Measurements from ENCODE around the gene HLF.
A peak's percentile ranks its signal among the peaks of the same experiment; 100 is the strongest.
"Not testable (repeated sequence)": the region's sequence is repeated elsewhere in the genome, so short reads cannot be mapped to it uniquely, and the experiment has no call there.

The HLF gene

DNA sequence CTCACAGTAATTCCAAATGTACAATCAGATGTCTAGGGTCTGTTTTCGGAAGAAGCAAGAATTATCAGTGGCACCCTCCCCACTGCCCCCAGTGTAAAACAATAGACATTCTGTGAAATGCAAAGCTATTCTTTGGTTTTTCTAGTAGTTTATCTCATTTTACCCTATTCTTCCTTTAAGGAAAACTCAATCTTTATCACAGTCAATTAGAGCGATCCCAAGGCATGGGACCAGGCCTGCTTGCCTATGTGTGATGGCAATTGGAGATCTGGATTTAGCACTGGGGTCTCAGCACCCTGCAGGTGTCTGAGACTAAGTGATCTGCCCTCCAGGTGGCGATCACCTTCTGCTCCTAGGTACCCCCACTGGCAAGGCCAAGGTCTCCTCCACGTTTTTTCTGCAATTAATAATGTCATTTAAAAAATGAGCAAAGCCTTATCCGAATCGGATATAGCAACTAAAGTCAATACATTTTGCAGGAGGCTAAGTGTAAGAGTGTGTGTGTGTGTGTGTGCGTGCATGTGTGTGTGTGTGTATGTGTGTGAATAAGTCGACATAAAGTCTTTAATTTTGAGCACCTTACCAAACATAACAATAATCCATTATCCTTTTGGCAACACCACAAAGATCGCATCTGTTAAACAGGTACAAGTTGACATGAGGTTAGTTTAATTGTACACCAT, 59.7 kb downstream of the HLF start:
- TF ChIP-seq, protein P1, sequence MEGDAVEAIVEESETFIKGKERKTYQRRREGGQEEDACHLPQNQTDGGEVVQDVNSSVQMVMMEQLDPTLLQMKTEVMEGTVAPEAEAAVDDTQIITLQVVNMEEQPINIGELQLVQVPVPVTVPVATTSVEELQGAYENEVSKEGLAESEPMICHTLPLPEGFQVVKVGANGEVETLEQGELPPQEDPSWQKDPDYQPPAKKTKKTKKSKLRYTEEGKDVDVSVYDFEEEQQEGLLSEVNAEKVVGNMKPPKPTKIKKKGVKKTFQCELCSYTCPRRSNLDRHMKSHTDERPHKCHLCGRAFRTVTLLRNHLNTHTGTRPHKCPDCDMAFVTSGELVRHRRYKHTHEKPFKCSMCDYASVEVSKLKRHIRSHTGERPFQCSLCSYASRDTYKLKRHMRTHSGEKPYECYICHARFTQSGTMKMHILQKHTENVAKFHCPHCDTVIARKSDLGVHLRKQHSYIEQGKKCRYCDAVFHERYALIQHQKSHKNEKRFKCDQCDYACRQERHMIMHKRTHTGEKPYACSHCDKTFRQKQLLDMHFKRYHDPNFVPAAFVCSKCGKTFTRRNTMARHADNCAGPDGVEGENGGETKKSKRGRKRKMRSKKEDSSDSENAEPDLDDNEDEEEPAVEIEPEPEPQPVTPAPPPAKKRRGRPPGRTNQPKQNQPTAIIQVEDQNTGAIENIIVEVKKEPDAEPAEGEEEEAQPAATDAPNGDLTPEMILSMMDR (IDR thresholded peaks at IDR 0.05; ENCODE audit: insufficient read depth, missing control alignments): peak; percentile 19
- FAIRE-seq: no peak
- no peak for DNase-seq (ENCODE audit: insufficient read length, low spot score)

DNA sequence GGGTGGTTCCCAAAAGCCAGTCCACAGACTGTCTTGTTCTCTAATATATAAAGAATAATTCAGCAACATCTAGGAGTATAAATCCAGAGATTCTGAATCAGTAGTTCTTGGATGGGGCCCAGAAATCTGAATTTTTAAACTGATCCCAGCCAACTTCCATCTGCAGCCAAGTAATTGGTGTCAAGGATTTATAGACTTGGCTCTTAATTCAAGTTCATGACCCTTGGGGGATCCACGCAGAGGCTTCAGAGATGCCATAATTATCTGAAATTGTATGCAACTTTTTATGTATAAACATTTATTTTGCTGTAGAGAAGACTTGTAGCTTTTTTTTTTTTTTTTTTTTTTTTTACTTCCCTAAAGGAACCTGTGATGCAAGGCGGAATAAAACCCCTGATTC, 60.6 kb downstream of the HLF start:
- DNase-seq (ENCODE audit: insufficient read length, low spot score): no peak
- no peak for FAIRE-seq
- TF ChIP-seq, protein P1 (IDR thresholded peaks at IDR 0.05; ENCODE audit: insufficient read depth, missing control alignments): no peak

DNA sequence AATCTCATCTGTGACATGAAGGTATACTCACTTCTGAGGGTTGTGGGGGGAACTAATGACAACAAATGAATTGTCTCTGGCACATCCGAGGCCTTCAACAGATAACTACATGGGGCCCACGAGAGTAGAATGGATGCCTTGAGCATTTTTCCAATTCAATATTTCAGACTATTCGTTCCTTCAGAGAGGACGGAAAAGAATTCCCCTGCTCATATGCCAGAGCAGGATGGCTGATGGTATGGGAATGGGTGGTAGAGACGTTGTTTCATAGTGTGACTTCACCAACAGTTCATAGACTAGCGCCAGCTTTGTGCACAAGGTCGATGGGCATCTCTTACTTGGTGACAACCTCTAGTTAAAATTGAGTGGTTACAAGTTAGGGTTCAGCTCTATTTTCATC, 61.3 kb downstream of the HLF start:
- FAIRE-seq (no peak), DNase-seq (ENCODE audit: insufficient read length, low spot score) (no peak)
- TF ChIP-seq, protein P1 (IDR thresholded peaks at IDR 0.05; ENCODE audit: insufficient read depth, missing control alignments): no peak

DNA sequence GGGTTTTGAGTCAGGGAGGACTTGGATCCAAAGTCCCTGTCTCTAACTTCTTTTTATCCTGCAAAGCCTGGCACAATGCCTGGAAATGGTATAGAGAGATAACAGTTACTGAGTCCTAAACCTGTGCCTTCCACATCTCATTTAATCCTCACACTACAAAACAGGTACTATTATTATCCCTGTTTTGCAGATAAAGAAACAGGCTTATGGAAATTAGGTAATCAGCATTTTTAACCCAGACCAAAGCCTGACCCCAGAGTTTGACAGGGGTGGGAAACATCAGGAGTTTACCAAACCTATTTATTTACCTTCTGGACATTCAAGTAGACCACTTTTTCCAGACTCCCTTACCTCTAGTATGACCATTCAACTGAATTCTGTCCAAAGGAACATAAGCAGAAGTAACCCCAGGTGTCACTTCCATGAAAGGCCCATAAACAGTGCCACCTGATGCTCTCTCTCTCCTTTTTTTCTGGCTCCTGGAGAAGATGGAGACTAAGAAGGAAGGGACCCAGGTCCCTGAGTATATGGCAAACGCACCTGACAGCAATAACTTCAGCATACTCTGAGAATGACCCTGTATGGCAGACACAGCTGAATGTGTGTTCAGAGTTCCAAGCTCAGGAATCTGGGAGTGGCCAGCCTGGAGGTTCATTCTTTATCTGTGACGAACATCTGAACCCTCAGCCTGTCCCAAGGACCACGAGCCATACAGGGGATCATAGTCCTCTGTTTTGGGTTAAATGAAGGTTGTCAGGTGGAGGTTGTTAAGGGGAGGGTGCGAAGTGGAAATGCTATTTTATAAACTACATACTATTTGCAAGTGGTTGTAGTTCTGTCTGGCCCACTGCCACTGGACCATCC, 62.7 kb downstream of the HLF start:
- TF ChIP-seq, protein P1 (IDR thresholded peaks at IDR 0.05; ENCODE audit: insufficient read depth, missing control alignments): no peak
- no peak for FAIRE-seq
- DNase-seq (ENCODE audit: insufficient read length, low spot score): no peak

DNA sequence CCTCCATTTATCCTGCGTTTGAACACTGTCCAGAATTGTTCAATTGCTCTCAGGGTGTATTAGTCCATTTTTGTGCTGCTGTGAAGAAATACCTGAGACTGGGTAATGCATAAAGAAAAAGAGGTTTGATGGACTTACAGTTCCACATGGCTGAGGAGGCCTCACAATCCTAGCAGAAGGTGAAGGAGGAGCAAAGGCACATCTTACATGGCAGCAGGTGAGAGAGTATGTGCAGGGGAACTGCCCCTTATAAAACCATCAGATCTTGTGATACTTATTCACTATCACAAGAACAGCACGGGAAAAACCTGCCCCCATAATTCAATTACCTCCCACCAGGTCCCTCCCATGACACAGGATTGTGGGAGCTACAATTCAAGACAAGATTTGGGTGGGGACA, 63.8 kb downstream of the HLF start:
- DNase-seq (ENCODE audit: insufficient read length, low spot score); FAIRE-seq: not testable (repeated sequence)

DNA sequence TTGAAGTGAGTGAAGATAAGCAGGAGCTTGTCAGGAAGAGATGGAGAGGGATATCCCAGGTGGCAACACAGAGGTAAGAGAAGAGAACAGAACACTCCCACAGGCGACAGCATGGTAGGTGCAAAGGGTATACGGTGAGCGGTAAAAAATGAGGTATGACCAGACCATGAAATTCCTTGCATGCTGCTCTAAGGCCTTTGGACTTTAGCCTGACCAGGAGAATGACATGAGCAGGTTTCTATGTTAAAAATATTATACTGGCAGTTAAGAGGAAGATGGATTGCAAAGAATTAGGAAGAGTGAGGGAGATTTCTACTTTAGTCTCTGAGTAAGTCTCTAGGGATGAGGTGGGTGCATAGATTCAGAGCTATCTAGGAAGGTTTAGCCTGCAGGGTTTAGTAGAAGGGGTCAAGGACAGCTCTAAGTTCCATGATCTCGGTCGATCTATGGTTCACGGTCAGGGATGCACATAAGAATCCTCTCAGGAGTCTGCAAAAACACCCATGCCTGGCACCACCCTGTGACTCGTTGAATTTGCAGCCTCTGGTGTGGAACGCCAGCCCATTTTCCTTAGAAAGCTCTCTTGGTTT, 65.7 kb downstream of the HLF start:
- FAIRE-seq (no peak), DNase-seq (ENCODE audit: insufficient read length, low spot score) (no peak)
- TF ChIP-seq, protein P1 (IDR thresholded peaks at IDR 0.05; ENCODE audit: insufficient read depth, missing control alignments): no peak

DNA sequence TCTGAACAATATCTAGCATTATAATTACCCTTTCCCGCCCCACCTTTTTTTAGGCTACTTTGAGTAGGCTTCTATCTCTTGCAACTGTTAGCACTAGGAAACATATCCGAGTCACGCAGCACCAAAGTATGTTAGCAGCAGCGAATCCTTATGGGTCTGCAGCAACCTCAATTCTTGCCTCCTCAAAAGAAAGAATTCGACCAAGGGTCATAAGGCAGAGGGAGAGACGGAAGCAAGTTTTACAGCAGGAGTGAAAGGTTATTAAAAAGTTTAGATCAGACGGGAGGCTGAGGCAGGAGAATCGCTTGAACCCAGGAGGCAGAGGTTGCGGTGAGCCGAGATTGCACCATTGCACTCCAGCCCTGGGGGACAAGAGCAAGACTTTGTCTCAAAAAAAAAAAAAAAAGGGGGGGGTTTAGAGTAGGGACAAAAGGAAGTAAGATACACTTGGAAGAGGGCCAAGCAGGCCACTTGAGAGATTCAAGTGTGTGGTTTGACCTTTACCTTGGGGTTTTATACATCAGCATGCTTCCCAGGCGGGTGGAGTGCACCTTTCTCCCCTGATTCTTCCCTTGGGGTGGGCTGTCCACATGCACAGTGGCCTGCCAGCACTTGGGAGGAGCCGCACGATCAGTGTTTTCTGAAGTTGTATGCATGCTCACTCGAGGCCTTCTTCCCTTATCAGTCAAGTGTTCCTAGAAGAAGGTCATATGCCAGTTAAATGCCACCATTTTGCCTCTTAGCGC, 67.7 kb downstream of the HLF start:
- FAIRE-seq (no peak), DNase-seq (ENCODE audit: insufficient read length, low spot score) (no peak)
- TF ChIP-seq, protein P1 (IDR thresholded peaks at IDR 0.05; ENCODE audit: insufficient read depth, missing control alignments): no peak
